Measurements from ENCODE around the gene EPO.

EPO gene

DNA sequence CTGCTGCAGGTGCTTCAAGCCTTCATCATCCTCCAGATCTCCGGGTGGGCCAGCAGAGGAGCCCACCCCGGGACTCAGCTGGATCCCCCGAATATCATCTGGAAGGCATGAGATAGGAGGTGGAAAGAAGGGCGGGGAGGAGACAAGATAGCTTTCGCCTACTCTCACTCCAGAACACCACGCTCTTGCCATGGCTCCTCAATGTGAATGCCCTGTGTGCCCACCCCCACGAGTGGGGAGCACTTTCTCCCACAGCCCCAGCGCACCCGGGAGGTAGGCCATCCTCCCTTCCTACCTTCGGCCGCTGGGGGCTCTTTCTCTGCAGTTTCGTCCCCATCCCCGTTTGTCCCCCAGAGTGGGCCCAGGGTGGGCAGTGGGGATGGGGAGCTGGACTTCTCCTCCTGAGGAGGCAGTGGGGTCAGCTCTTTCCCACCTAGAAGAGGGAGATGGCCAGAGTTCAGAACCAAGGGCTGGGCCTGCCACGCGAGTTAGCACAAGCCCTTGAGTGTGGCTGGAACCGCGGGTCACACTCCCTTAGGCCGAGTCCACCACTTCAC lies 35.1 kb upstream of the EPO start:
- no peaks in the 10 kb centered on the region for H3K9me3 ChIP-seq (ENCODE audit: control insufficient read depth in 1 of 2, low read length in 2 of 2)
- no peaks in the 10 kb centered on the region for H3K27me3 ChIP-seq (ENCODE audit: low read depth, low read length)
- H3K4me1 ChIP-seq (ENCODE audit: control insufficient read depth in 1 of 2, insufficient read depth in 2 of 2, low read length in 2 of 2): peaks cover 0 to 13% of the 10 kb centered on the region in 2 donors
- peaks cover 15 to 79% of the 10 kb centered on the region in 2 donors for H3K36me3 ChIP-seq (ENCODE audit: control insufficient read depth in 1 of 2, insufficient read depth in 2 of 2, low read length in 2 of 2)
- no peak overlapping the region for H3K4me3 ChIP-seq (ENCODE audit: low read depth in 1 of 2, low read length in 2 of 2)
- H3K27ac ChIP-seq (ENCODE audit: low read length): no peak overlapping the region

DNA sequence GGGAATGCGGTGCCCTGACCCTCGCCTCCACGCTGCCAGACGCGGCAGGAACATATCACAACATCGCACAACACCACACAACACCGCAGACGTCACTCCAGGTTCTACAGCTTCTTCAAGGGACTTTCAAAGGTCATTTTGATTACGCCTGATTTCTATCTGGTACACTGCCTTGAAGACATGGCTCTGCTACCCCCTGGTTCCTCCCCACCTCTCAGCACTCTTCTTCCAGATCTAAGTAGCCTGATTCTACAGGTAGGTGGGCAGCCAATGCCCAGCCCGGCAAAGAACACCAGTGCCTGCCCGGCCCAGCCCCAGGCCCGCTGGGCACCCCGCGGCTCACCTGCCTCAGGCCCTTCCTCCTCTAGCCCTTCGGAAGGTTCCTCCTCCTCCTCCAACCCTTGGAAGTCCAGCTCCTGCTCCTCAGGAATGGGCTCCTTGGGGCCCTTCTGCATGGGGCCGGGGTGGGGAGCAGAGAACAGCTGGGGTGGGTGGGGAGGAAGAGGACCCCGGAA lies 34.6 kb upstream of the EPO start:
- Histone ChIP-seq H3K9me3 (ENCODE audit: control insufficient read depth in 1 of 2, low read length in 2 of 2) (no peaks in the 10 kb centered on the region), H3K27me3 (ENCODE audit: low read depth, low read length) (no peaks in the 10 kb centered on the region), H3K36me3 (ENCODE audit: control insufficient read depth in 1 of 2, insufficient read depth in 2 of 2, low read length in 2 of 2) (peaks cover 15 to 79% of the 10 kb centered on the region in 2 donors), H3K4me3 (ENCODE audit: low read depth in 1 of 2, low read length in 2 of 2) (no peak overlapping the region), H3K27ac (ENCODE audit: low read length) (no peak overlapping the region), H3K4me1 (ENCODE audit: control insufficient read depth in 1 of 2, insufficient read depth in 2 of 2, low read length in 2 of 2) (peaks cover 0 to 16% of the 10 kb centered on the region in 2 donors)

DNA sequence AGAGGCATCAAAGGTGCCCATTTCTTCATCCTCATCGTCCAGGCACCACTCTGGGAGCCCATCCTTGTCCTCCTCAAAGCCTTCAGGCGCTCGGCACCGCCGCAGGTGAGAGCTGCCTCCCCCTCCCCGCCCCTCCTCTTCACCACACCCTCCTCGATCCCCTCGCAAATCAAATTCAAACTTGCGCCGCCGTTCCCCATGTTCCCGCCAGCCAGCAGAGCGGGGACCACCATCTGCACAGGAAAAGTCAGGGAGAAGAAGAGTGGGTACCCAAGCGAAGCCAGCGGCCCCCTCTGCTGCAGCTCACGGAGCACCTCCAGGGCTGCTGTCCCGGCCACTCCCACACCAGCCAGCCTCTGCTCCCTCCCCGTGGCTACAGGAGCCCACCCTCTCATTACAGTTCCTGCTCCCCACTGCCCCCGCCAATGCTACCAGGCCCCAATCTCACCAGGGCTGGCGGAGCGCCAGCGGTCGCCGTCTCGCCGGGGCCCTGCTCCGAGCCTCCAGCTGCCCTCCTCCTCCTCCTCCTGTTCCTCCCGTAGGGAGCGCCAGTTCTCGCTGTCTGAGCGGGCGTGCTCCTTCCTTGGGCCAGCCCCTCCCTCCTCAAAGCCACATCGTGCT lies 34.0 kb upstream of the EPO start:
- Histone ChIP-seq H3K4me3 (ENCODE audit: low read depth in 1 of 2, low read length in 2 of 2) (no peak overlapping the region), H3K27me3 (ENCODE audit: low read depth, low read length) (no peaks in the 10 kb centered on the region), H3K27ac (ENCODE audit: low read length) (no peak overlapping the region), H3K4me1 (ENCODE audit: control insufficient read depth in 1 of 2, insufficient read depth in 2 of 2, low read length in 2 of 2) (peaks cover 0 to 22% of the 10 kb centered on the region in 2 donors), H3K36me3 (ENCODE audit: control insufficient read depth in 1 of 2, insufficient read depth in 2 of 2, low read length in 2 of 2) (peaks cover 15 to 75% of the 10 kb centered on the region in 2 donors), H3K9me3 (ENCODE audit: control insufficient read depth in 1 of 2, low read length in 2 of 2) (no peaks in the 10 kb centered on the region)

DNA sequence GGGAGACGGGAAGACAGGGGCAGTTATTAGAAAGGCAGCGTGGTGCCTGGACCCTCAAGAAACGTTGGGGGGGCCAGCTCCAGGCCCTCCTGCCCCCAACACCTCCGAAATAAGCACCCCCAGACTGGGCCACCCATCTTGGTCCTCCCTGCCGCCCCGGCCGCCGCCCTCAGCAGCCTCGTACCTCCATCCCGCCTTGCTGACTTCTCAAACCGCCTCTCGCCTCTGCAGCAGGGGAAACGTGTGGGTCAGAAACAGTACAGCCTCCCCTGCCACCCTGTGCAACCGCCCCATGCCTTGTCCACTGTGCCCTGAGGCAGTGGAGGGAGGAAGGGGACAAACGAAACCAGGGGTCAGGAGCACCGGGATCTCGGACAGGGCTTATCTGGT lies 33.5 kb upstream of the EPO start:
- H3K27ac ChIP-seq (ENCODE audit: low read length): no peak overlapping the region
- no peaks in the 10 kb centered on the region for H3K9me3 ChIP-seq (ENCODE audit: control insufficient read depth in 1 of 2, low read length in 2 of 2)
- peaks cover 15 to 70% of the 10 kb centered on the region in 2 donors for H3K36me3 ChIP-seq (ENCODE audit: control insufficient read depth in 1 of 2, insufficient read depth in 2 of 2, low read length in 2 of 2)
- no peaks in the 10 kb centered on the region for H3K27me3 ChIP-seq (ENCODE audit: low read depth, low read length)
- H3K4me3 ChIP-seq (ENCODE audit: low read depth in 1 of 2, low read length in 2 of 2): no peak overlapping the region
- H3K4me1 ChIP-seq (ENCODE audit: control insufficient read depth in 1 of 2, insufficient read depth in 2 of 2, low read length in 2 of 2): peaks cover under 1 to 27% of the 10 kb centered on the region in 2 donors

DNA sequence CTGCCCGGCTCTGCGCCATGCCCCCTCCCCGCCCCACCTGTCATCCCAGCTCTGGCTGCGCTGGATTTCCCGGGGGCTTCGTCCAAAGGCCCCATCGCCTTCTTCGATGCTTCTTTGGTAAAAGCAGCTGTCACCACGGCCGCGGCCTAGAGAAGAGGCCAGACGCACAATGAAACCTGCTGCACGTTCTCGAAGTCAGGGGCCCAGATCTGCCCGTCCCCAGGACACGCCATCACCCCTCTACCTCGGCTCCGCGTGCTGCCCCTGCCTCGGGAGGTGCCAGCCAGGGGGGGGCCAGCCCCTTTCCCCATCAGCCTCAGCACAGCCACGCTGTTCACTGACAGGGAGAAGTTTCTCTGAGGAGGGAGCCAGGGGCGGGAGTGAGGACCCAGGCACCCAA lies 33.0 kb upstream of the EPO start:
- no peaks in the 10 kb centered on the region for H3K9me3 ChIP-seq (ENCODE audit: control insufficient read depth in 1 of 2, low read length in 2 of 2)
- H3K27me3 ChIP-seq (ENCODE audit: low read depth, low read length): no peaks in the 10 kb centered on the region
- H3K36me3 ChIP-seq (ENCODE audit: control insufficient read depth in 1 of 2, insufficient read depth in 2 of 2, low read length in 2 of 2): peaks cover 11 to 65% of the 10 kb centered on the region in 2 donors
- H3K27ac ChIP-seq (ENCODE audit: low read length): no peak overlapping the region
- H3K4me3 ChIP-seq (ENCODE audit: low read depth in 1 of 2, low read length in 2 of 2): no peak overlapping the region
- peaks cover 5 to 31% of the 10 kb centered on the region in 2 donors for H3K4me1 ChIP-seq (ENCODE audit: control insufficient read depth in 1 of 2, insufficient read depth in 2 of 2, low read length in 2 of 2)

DNA sequence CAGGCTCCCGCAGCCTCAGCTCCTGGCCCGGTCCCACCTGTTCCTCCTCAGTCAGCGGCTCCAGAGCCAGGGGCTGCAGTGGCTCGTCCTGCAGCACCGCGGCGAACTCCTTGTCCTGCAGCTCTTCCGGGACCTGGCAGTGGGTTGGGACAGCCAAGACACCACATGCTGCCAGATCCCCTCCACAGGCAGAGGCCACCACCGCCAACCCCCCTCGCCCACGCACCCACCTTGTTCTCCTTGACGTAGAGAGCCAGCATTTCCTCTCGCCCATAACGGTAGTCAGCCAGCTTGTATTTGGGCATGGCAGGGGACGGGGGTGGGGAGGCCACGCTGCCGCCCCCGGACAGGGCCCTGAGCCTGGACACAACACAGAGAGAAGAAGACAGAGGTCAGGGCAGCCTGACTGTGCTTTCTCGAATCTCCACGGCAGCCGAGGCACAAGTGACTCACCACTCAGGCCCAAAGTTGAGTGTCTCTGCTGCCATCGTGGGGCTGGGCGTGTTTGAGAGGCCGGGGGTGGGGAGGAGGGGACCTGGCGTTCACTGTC lies 32.4 kb upstream of the EPO start:
- Histone ChIP-seq H3K4me3 (ENCODE audit: low read depth in 1 of 2, low read length in 2 of 2) (no peak overlapping the region), H3K27me3 (ENCODE audit: low read depth, low read length) (no peaks in the 10 kb centered on the region), H3K4me1 (ENCODE audit: control insufficient read depth in 1 of 2, insufficient read depth in 2 of 2, low read length in 2 of 2) (peaks cover 11 to 37% of the 10 kb centered on the region in 2 donors), H3K9me3 (ENCODE audit: control insufficient read depth in 1 of 2, low read length in 2 of 2) (no peaks in the 10 kb centered on the region), H3K36me3 (ENCODE audit: control insufficient read depth in 1 of 2, insufficient read depth in 2 of 2, low read length in 2 of 2) (peaks cover 10 to 59% of the 10 kb centered on the region in 2 donors), H3K27ac (ENCODE audit: low read length) (no peak overlapping the region)

DNA sequence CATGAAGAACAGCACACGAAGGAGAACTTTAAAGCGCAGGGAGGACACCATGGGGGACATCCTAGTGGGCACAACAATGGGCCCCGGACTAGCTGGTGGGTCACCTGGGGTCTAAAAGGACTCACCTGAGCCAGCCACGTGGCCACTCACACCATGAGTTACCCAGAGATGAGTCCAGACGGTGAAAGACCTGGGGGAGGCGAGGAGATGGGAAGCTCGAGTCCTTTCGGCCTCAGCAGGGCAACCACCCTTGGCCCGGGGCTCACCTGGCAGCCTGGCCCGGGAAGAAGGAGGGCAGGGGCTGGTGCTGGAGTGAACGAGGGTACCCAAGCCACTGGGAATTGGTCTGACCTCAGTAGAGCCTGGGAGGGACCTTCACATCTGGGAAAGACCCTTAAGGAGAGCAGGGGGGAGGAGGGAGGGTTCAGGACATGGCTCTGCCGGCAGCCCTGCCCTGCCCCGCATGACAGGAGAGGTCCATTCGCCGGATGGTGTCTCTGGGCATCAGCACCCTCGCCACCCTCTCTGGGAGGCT lies 31.9 kb upstream of the EPO start:
- Histone ChIP-seq H3K36me3 (ENCODE audit: control insufficient read depth in 1 of 2, insufficient read depth in 2 of 2, low read length in 2 of 2) (peaks cover 10 to 54% of the 10 kb centered on the region in 2 donors), H3K4me1 (ENCODE audit: control insufficient read depth in 1 of 2, insufficient read depth in 2 of 2, low read length in 2 of 2) (peaks cover 15 to 42% of the 10 kb centered on the region in 2 donors), H3K27ac (ENCODE audit: low read length) (no peak overlapping the region)

DNA sequence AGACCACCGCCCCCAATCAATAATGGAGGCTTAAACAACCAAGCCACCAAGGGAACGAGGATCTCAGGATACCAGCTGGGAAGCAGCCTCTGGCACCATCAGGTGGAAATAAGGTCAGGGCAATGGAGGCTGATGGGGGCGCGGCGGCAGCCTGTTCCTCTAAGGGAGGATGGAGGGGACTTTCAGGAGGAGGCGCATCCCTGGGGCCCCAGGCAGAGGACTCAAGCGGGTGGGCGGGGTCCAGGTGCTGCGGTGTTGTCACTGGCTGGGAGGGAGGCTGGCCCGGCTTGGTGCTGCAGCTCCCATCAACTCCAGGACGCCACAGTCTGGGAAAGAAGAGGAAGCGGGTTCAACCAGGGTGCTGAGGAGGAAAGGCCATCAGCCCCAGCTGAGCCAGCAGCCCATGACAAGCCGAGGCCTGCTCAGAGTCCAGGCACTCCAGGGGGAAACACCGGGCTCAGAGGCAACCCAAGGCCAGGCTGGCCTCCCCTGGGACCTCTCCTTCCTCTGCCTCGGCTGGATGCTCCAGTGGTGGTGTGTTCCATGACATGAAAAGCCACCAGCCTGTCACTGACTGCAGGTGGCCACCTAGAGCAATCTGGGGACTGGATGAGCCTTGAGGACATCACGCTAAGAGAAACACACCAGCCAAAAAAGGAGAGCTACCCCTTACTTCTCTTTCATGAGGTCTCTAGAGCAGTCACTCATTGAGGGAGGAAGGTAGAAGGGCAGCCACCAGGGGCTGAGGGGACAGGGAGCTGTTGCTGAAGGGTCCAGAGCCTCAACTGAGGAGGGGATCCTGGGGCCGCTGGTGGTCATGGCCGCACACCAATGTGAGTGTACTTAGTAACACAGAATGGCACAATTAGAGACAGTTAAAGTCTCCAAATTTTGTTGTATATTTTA lies 30.8 kb upstream of the EPO start:
- Histone ChIP-seq H3K4me1 (ENCODE audit: control insufficient read depth in 1 of 2, insufficient read depth in 2 of 2, low read length in 2 of 2) (peaks cover 15 to 42% of the 10 kb centered on the region in 2 donors), H3K9me3 (ENCODE audit: control insufficient read depth in 1 of 2, low read length in 2 of 2) (no peaks in the 10 kb centered on the region), H3K36me3 (ENCODE audit: control insufficient read depth in 1 of 2, insufficient read depth in 2 of 2, low read length in 2 of 2) (peaks cover 10 to 43% of the 10 kb centered on the region in 2 donors), H3K27me3 (ENCODE audit: low read depth, low read length) (no peaks in the 10 kb centered on the region), H3K4me3 (ENCODE audit: low read depth in 1 of 2, low read length in 2 of 2) (no peak overlapping the region), H3K27ac (ENCODE audit: low read length) (no peak overlapping the region)

More for the DNA sequence above, 31.9 kb upstream of the EPO start:
- H3K27me3 ChIP-seq (ENCODE audit: low read depth, low read length): no peaks in the 10 kb centered on the region
- H3K9me3 ChIP-seq (ENCODE audit: control insufficient read depth in 1 of 2, low read length in 2 of 2): no peaks in the 10 kb centered on the region
- no peak overlapping the region for H3K4me3 ChIP-seq (ENCODE audit: low read depth in 1 of 2, low read length in 2 of 2)

DNA sequence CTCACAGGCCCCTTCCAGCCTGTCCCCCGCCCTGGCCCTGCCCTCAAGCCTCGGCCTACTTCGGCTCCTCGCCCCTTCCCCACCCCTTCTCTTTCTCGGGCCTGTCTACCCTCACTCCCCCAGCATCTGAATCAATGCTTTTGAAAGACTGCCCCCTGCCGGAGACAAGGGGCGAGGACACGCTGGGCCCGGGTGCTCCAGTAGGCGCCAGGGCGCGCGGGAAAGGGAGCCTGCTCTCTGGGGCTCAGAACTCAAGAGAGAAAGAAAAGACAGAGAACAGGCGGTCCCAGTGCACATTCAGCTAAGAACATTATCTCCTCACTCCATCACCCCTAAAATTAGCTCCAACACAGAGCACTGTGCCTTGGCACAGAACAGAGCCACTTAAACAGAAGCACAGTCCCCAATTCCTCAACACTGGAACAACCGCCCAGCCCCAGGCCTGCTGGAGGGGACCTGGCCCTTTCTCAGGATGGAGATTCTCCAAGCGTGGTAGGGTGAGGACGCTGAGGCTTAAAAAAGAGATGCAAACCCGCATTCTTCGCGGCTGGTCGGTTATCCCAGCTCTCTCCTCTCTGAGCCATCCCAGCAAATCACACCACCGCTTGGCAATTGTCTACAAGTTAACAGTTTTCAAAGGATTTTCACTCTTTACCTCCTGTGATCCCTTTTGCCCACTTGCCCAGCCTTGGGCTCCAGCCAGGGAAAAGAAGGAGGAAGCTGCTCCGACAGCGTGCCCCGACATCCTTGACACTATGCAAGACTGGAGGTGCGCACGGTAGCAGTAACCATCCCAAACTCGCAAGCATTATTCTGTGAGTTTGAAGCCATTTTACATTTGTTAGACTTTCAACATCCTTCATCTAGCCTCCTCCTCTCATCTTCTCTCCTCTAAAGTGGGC lies 28.3 kb upstream of the EPO start:
- H3K36me3 ChIP-seq (ENCODE audit: control insufficient read depth in 1 of 2, insufficient read depth in 2 of 2, low read length in 2 of 2): peaks cover 0 to 18% of the 10 kb centered on the region in 2 donors
- H3K9me3 ChIP-seq (ENCODE audit: control insufficient read depth in 1 of 2, low read length in 2 of 2): no peaks in the 10 kb centered on the region
- no peaks in the 10 kb centered on the region for H3K27me3 ChIP-seq (ENCODE audit: low read depth, low read length)
- H3K27ac ChIP-seq (ENCODE audit: low read length): no peak overlapping the region
- H3K4me1 ChIP-seq (ENCODE audit: control insufficient read depth in 1 of 2, insufficient read depth in 2 of 2, low read length in 2 of 2): peaks cover 15 to 42% of the 10 kb centered on the region in 2 donors
- peak overlapping the region; percentile 74 to 78 for H3K4me3 ChIP-seq (ENCODE audit: low read depth in 1 of 2, low read length in 2 of 2)

DNA sequence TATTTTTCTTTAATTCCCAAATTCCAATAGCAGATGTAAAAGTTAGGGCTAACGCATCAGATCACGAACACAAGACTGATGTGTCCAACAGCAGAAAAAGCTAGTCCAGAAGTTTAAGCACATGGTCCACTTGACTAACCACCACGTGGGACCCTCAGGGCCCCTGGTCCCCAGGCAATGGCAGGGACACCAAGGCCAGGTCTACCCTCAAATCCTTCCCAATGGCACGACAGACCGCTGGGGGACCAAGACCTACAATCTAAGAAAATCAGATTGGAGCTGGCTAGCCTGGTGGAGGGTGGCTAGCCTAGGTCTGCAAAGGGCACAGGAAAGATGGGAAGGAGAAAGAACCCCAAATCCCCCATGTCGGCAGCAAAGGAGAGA lies 27.7 kb upstream of the EPO start:
- H3K36me3 ChIP-seq (ENCODE audit: control insufficient read depth in 1 of 2, insufficient read depth in 2 of 2, low read length in 2 of 2): peaks cover 0 to 12% of the 10 kb centered on the region in 2 donors
- no peaks in the 10 kb centered on the region for H3K9me3 ChIP-seq (ENCODE audit: control insufficient read depth in 1 of 2, low read length in 2 of 2)
- peaks cover 15 to 42% of the 10 kb centered on the region in 2 donors for H3K4me1 ChIP-seq (ENCODE audit: control insufficient read depth in 1 of 2, insufficient read depth in 2 of 2, low read length in 2 of 2)
- peak overlapping the region; percentile 74 to 78 for H3K4me3 ChIP-seq (ENCODE audit: low read depth in 1 of 2, low read length in 2 of 2)
- no peaks in the 10 kb centered on the region for H3K27me3 ChIP-seq (ENCODE audit: low read depth, low read length)
- no peak overlapping the region for H3K27ac ChIP-seq (ENCODE audit: low read length)

Data from muscle layer of duodenum (tissue), 2 donors.